Left renal pelvis (tissue), 4 donors: ENCODE data around the gene SDK1. TPM values are rescaled to one million over a fixed set of nuclear protein-coding genes. Genes with fewer than 3 reads are reported as not detected.

ENCODE experiments used
- DNase-seq, 4 donors: peaks; one replicate each; pipeline ENCODE4 v3.0.0-alpha.2; 2013; ENCODE audit warnings: low read depth in 4 of 4, low spot score in 3 of 4
- polyA plus RNA-seq, 4 donors: library from polyadenylated mRNA; unstranded; fragments of 120-200 nt; gene quantifications; one replicate each; pipeline ENCODE4 v1.2.1, GENCODE V29; 2013; ENCODE audit not compliant: insufficient read length in 4 of 4

The SDK1 gene
- polyA plus RNA-seq, 4 donors, result 4.0 to 8.4 (median 6.3) TPM

DNA sequence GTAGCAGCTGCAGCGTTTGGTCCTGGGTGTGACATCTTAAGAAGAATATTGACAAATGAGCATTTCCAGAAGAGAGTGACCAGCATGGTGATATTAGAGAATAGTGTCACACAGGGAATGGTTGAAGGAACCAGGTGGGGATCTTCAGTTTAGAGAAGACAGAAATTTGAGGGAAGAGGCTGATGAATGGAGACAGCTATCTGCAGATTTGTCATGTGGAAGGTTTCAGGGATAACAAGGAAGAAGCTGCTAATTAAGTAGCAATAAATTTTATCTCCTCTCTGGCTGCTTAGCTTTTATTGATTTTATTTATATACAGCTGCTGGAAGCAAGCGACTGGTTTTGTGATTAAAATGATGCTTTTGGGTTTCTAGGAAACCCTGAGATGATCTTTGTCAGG lies 26.0 kb downstream of the SDK1 start:
- DNase-seq, result no peak

DNA sequence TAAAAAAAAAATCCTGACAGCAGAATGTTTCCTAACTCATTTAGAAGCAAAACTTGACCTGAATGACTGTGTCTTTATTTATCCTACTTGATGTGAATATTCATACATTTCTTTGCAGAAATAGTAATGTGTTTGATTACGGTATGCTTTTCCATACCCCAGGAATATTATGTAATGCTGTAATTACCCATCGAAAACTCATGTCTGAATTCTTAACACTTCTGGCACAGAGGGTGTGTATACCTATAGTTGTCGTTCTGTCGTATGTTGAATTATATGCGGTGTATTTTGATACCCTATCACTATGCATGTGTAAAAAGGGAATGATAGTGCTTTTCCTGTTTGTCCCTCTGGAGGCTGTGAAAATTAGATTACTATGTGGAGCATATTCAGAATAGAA lies 26.6 kb downstream of the SDK1 start:
- no peak for DNase-seq

GRCh38 chr7:3332308-3332707 lies 31.3 kb downstream of the SDK1 start:
- no peak for DNase-seq

DNA sequence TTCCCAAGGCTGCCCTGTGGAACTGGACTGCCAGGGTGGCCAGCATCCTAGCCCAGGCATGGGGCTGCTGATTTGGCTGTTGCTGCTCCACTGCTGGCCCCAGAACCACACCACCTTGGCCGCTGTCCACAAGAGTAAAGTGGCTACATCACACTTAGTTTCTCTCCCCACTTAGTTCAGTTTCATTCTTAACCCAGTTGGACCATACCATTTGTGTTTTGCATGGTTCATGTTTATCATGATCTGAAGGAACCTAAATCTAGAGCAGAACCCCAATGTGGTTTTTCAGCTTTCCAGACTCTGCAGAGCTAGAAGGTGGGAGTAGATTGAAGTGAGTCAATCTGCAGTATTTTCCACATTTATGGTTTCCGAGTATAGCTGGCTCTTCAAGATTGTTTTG lies 32.8 kb downstream of the SDK1 start:
- DNase-seq, result no peak

- no peak for DNase-seq
Measured at GRCh38 chr7:3336042-3336665, 35.1 kb downstream of the SDK1 start.

- DNase-seq, result no peak
Measured at GRCh38 chr7:3338161-3338560, 37.1 kb downstream of the SDK1 start.

- no peak for DNase-seq
Measured at GRCh38 chr7:3345699-3346481, 44.8 kb downstream of the SDK1 start.

DNA sequence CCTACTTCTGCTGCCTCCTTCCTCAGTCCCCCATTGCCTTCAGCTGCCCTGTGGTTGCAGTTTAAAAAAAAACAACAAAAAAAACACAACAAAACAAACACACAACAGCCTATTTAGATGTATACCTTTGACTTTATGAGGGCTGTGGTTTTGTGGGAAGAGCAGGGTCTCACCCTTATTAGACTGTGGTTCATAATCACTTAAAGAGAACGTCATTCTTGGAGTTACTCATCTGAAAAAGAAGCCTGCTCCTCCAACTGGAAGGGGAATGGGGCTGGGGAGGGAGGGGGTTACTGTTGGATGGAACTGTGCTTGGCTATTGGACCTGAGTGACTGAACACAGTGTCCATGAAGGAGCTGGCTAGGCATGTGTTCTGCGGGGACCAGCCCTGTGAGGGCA lies 48.1 kb downstream of the SDK1 start:
- DNase-seq, result no peak

DNA sequence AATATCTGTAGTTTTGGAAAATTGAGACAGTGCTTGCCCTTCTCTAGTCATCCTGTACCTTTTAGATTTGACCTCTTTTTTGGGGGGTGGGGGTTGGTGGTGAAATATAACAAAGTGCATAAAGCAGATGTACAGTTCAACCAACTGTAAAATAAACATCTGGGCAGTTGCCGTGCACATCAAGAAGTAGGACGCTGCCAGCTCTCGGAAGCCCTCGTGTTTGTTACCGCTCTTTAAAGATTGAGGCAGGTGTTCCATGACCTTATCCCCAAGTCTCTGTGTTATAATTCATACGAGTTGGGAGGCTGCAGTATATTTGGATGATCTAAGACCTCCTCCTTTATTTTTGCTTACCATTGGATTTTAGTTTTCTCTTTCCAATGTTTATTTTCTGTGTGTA lies 55.1 kb downstream of the SDK1 start:
- no peak for DNase-seq

DNA sequence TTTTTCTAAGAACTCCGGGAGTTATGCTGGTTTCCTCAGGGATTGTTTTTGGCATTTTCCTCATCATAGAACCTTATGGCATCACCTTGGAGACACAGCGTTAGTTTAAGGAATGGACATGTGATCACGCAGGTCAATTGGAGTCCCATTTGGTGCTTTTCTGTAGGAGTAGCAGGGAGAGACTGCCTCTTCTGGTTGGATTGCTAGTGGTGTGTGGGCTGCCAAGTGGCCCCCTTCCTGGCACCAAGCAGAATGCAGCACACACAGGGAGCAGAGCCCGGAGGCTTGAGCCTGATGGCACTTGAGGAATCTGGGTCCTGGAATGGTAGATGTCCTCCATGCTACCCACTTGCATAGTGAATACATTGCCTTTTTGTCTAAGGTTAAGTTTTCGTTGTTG lies 57.9 kb downstream of the SDK1 start:
- DNase-seq, result no peak

- DNase-seq, result no peak
Measured at GRCh38 chr7:3367261-3367660, 66.2 kb downstream of the SDK1 start.

GRCh38 chr7:3370068-3370830 lies 69.2 kb downstream of the SDK1 start:
- DNase-seq, result no peak

DNA sequence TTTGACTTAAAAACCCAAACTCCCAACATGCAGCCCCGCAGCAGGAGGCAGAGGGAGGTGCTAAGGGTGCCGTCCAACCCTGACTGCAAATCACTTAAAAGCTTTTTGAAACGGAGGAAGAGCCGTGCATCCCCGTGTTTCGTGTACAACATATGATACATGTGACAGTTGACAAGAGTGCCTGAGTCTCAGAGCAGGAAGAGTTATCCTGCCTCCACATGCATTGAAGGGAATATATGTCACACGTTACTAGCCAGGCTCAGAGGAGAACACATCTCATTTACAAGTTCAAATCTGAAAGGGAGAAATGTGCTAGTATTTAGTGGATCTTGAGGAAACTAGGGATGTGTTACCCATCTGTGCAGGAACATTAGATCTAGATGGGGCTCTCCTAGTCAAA lies 69.9 kb downstream of the SDK1 start:
- no peak for DNase-seq

DNA sequence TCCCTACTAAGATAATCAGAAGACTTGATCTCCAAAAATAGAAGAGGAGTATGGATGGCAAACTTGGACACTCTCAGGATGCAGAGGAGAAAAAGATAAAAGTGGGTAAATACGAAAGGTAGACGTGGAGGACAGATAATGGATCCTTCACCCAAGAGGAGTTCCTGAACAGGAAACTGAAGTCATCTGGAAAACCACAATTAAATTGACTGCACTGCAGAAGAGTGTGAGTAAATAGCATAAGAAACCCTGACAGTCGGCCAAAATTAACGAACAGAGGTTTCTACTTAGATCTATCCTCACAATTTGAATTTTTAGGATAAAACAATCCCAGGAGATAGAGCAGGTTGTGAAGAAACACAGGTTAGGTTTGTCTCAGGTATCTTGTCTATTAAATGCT lies 70.5 kb downstream of the SDK1 start:
- no peak for DNase-seq

- no peak for DNase-seq
Measured at GRCh38 chr7:3374239-3374638, 73.2 kb downstream of the SDK1 start.

- no peak for DNase-seq
Measured at GRCh38 chr7:3378390-3379150, 77.5 kb downstream of the SDK1 start.

GRCh38 chr7:3380034-3380433 lies 79.0 kb downstream of the SDK1 start:
- DNase-seq, result no peak

- no peak for DNase-seq
Measured at GRCh38 chr7:3380886-3381685, 80.0 kb downstream of the SDK1 start.

- no peak for DNase-seq
Measured at GRCh38 chr7:3386423-3387190, 85.6 kb downstream of the SDK1 start.
